Stimulated activated CD4-positive, alpha-beta T cell treated with anti-CD3 and anti-CD28 coated beads, Interleukin-4, amount 100 ng/mL, for 4 hours (primary cell): ENCODE results near the gene ZNF888.
"Not testable (repeated sequence)": the region's sequence is repeated elsewhere in the genome, so short reads cannot be mapped to it uniquely, and the experiment has no call there.

Experiments
- DNase-seq, 2 experiments: peaks; one replicate each; pipeline ENCODE4 v3.0.0-alpha.2; 2020

ZNF888 gene

DNA sequence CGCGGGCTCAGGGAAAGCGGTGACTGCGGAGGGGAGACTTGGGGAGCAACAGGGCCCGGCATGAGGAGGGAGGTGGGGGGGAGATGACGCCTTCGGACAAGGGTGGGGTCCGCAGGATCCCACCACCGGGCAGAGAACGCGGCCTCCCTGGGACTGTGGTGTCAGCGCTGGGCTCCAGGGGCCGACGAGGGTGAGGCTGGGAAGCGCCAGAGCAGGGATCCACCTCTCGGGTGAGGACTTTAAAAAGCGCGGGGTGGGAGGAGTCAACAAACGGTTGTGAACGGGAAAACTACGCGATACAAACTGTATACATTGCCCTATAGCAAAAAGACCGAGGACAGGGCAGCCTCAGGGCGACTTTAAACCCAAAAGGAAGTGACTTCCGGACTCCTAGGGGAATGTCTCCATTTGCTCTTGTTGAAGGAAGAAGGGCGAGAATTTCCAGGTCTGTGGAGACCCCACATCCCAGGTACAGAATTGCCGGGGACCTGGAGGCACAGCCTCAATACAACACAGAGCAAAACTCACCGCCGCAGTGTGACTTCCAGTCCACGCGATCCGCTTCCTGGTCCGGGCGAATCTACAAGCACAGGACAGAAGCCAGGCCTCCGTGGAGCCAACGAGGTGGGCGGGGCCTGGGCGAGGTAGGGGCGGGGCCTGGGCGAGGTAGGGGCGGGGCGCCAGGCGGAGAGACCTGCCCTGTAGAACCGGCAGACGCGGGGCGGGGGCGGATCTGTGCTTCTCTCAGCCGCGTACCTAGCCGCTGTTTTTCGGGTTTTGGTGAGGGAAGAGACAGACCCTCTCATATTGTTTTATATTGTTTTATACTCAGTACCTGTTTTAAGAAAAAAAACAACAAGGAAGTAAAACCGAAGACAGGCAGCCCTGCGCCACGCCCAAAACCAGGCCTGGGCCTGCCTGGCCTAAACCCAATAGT, at the start of gene ZNF888:
Gene ZNF888 (minus strand): TSS at position 588 of the 937 bp plus-strand sequence. CDS start 5,555 bp downstream, outside the sequence.
- DNase-seq, result peak; percentile 80 to 81

- no peak for DNase-seq
Observed at GRCh38 chr19:52967772-52968171, 44.5 kb upstream of the ZNF888 start.

- peak in 1 of 2 experiments; percentile 2 for DNase-seq
Observed at GRCh38 chr19:52963247-52963618, 40.0 kb upstream of the ZNF888 start.

DNA sequence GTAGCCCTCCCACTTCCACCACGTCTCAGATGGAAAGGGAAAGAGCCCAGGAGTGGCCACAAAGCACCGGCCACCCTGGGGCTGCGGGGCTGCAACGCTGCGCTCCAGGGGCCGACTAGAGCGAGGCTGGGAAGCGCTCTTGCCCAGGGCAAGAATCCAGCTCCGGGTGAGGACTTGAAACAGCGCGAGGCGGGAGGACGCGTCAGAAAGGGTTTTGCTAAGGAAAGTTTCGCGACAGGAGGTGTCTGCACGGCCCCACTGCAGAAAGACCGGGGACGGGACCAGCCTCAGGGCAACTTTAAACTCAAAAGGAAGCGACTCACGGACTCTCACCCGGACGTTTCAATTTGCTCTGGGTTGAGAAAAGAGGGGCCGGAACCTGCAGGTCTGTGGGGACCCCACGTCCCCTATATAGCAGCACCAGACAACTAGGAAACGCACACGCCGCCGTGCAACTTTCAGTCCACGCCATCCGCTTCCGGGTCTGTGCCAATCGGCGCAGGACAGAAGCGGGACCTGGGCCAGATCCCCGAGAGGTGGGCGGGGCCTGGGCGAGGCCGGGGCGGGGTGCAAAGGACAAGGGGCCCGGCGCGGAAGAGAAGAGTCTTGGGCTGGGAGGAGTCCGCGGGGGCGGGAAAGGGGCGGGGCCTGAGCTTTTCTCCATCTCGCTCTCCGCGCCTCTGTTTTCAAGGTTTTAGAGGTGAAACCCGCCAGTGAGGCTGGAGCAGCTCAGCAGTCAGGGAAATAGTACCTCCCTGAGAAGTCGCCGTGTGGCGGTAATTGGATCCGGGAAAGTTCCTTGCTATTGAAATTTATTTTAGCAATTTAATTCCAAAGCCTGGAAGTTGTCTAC, 39.4 kb upstream of the ZNF888 start, which contains the start of gene ZNF816:
Gene ZNF816 (minus strand): TSS at position 488 of the 853 bp plus-strand sequence. CDS start 6,792 bp downstream, outside the sequence.
- peak; percentile 97 to 99 for DNase-seq

GRCh38 chr19:52961981-52962380, 38.8 kb upstream of the ZNF888 start:
- DNase-seq, result no peak

DNA sequence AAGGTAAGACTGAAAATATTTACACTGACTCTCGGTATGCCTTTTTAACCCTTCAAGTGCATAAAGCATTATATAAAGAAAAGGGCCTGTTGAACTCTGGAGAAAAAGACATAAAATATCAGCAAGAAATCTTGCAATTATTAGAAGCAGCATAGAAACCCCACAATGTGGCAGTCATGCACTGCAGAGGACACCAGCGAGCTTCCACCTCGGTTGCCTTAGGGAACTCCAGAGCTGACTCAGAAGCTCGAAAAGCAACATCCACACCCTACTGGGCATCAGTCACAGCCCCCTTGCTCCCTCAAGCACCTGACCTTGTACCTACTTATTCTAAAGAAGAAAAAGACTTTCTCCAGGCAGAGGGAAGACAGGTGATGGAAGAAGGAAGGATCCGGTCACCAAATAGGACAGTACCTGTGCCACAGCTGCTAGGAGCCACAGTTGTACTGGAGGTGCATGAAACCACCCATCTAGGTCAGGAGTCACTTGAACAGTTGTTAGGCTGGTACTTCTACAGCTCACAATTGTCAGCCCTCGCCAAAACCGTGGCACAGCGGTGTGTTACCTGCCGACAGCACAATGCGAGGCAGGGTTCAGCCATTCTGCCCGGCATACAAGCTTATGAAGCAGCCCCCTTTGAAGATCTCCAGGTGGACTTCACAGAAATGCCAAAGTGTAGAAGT, 36.5 kb upstream of the ZNF888 start:
- no peak for DNase-seq

DNA sequence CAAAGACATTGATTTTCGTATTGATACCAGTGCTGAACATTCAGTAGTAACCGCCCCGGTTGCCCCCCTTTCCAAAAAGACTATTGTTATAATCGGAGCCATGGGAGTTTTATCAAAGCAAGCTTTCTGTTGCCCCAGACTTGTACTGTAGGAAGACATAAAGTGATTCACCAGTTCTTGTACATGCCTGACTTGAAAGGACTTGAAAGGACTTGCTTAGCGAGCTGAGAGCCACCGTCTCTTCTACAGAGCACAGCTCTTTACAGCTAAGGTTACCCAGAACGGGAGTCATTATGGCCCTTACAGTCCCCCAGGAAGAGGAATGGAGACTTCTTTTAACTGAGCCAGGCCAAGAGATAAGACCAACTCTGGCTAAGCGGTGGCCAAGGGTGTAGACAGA, 34.4 kb upstream of the ZNF888 start:
- DNase-seq, result no peak

DNA sequence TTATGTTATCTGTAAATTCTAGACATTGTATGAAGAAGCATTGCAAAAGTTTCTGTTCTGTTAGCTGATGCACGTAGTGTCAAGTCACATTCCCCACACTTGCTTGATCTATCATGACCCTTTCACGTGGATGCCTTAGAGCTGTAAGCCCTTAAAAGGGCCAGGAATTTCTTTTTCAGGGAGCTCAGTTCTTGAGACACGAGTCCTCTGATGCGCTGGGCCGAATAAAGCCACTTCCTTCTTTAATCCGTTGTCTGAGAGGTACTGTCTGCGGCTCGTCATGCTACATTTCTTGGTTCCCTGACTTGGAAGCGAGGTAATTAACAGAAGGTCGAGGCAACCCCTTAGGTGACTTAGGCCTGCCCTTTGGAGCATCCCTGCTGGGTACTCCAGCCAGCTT, 33.7 kb upstream of the ZNF888 start:
- DNase-seq, result no peak

DNA sequence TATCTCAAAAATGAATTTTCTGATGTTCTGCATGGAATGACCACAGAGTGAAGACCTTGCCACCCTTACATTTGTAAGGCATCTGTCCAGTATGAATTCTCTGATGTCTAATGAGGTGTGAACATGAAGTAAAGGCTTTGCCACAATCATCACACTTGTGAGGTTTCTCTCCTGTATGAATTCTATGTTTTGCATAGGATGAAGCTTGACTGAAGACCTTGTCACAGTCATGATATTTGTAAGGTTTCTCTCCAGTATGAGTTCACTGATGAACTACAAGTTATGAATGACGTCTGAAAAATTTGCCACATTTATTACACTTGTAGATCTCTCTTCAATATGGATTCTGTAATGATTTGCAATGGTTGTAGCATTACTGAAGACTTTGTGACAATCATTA, 26.2 kb upstream of the ZNF888 start:
- no peak for DNase-seq

DNA sequence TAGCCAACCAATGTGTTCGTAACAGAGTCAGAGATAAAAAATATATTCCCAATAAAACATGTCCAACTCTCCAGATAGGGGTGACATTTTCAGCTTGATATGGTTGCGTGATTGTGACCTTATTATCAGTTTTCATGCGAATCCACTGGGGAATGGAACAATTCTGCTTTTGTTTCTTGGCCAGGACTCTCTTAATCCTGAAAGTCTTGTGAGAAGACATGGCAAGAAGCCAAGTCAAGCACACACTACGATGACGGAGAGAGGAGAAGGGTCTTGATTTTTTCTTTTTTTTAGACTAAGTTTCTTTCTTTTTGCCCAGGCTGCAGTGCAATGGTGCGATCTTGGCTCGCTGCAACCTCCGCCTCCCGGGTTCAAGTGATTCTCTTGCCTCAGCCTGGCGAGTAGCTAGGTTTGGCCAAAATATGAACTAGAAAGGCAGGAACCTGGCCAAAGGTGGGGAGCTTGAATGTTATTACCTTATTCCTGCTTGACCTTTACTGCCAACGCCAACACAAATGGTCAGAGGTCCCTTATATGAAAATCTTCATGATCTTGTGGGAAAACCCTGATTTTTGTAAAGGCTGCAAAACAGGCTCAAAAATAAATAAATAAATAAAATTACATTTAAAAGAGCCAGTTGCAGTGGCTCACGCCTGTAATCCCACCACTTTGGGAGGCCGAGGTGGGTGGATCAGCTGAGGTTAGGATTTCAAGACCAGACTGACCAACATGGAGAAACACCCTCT, 25.0 kb upstream of the ZNF888 start:
- DNase-seq, result no peak

- DNase-seq, result no peak
Observed at GRCh38 chr19:52946322-52947310, 23.4 kb upstream of the ZNF888 start.

GRCh38 chr19:52945652-52946321, 22.6 kb upstream of the ZNF888 start:
- no peak for DNase-seq

DNA sequence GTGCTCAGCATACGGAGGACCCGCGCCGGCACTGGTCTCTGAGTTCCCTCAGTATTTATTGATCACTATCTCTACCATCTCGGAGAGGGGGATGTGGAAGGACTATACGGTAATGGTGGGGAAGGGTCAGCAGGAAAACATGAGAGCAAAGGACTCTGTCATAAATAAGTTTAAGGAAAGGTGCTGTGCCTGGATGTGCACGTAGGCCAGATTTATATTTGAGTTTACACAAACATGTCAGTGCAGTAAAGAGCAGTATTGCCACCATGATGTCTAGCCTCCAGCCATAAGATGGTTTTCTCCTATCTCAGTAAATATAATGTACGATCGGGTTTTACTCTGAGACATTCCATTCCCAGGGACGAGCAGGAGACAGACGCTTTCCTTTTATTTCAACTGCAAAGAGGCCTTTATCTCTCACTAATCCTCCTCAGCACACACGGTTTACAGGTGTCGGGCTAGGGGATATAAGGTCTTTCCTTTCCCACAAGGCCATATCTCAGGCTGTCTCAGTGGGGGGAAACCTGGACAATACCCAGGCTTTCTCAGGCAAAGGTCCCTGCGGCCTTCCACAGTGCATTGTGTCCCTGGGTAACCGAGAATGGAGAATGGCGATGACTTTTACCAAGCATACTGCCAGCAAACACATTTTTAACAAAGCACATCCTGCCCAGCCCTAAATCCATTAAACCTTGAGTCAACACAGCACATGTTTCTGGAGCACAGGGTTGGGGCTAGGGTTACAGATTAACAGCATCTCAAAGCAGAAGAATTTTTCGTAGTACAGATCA, 21.7 kb upstream of the ZNF888 start:
- not testable (repeated sequence) for DNase-seq

GRCh38 chr19:52943884-52944643, 20.8 kb upstream of the ZNF888 start:
- no peak for DNase-seq

- DNase-seq, result no peak
Observed at GRCh38 chr19:52943134-52943883, 20.1 kb upstream of the ZNF888 start.

GRCh38 chr19:52942386-52943133, 19.3 kb upstream of the ZNF888 start:
- DNase-seq, result peak; percentile 88 to 95

DNA sequence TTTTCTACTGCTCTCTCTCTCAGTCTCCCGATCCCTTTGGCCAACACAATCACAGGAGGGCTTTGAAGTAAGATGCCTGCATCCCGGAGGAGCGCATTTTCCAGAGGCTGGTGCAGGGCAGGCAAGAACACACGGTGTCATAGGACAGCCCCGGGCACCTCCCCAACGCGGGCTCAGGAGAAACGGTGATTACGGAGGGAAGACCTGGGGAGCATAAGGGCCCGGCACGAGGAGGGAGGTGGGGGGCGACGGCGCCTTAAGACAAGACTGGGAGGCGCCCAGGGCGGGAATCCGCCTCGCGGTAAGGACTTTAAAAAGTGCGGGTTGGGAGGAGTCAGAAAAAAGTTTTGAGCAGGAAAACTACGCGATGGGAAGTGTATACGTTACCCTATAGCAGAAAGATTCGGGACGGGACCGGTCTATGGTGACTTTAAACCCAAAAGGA, 18.7 kb upstream of the ZNF888 start:
- peak; percentile 5 to 11 for DNase-seq
